K562 (cell line): ENCODE data around the gene RTL5. TPM values are rescaled to one million over a fixed set of nuclear protein-coding genes. Genes with fewer than 3 reads are reported as not detected.

Source experiments
- LEF1 ChIP-seq: fragments of 450-650 bp; IDR thresholded peaks from 2 replicates; pipeline ENCODE4 v1.6.1; 2016; ENCODE audit warnings: mild to moderate bottlenecking
- ZNF407 ChIP-seq: fragments of 450-650 bp; IDR thresholded peaks from 2 replicates; pipeline ENCODE4 v1.6.1; 2016; ENCODE audit warnings: low read depth
- polyA plus RNA-seq, 8 experiments: library from polyadenylated mRNA; depleted of rRNA in 4 of 8; stranded (reverse) in 5 of 8; unstranded in 3 of 8; fragments of >200 nt; fragmentation: Nextera tagmentation in 2 of 8; fragmentation: Illumina TruSeq in 1 of 8; extraction: Ambion mirVana in 2 of 8; extraction: Trizol in 1 of 8; gene quantifications; 2 replicates each; pipeline versions ENCODE4 v1.2.1 to v1.2.3, GENCODE V29; 2011 to 2014; ENCODE audit warnings: inconsistent platforms in 1 of 8, missing spikeins in 1 of 8
- total RNA-seq, 7 experiments: library from RNA; depleted of rRNA in 6 of 7; stranded (reverse); fragments of >200 nt in 6 of 7; fragmentation: Illumina TruSeq in 2 of 7; extraction: Trizol in 2 of 7; gene quantifications; 2 replicates each; pipeline versions ENCODE4 v1.2.1 to v1.2.3, GENCODE V29; 2011 to 2021; ENCODE audit warnings: low replicate concordance in 1 of 7

The RTL5 gene
- total and polyA plus RNA-seq, 9 of the 15 experiments (the other 6 are each of a cell fraction or from before 2014, with no cell fraction given), result 0.03 TPM; not detected in 8

GRCh38 chrX:72124540-72125201 is 7.0 kb downstream of the RTL5 start (continued):
- TF ChIP-seq ZNF407 (no peak), LEF1 (no peak)
